AML-193 (cell line): ENCODE results near the gene MORN1.
"Not testable (repeated sequence)": the region's sequence is repeated elsewhere in the genome, so short reads cannot be mapped to it uniquely, and the experiment has no call there.

ENCODE experiments used
- DNase-seq, 2 experiments: peaks; one replicate each; lab custom pipeline; 2025; lab: John Stamatoyannopoulos, UW

MORN1 gene

DNA sequence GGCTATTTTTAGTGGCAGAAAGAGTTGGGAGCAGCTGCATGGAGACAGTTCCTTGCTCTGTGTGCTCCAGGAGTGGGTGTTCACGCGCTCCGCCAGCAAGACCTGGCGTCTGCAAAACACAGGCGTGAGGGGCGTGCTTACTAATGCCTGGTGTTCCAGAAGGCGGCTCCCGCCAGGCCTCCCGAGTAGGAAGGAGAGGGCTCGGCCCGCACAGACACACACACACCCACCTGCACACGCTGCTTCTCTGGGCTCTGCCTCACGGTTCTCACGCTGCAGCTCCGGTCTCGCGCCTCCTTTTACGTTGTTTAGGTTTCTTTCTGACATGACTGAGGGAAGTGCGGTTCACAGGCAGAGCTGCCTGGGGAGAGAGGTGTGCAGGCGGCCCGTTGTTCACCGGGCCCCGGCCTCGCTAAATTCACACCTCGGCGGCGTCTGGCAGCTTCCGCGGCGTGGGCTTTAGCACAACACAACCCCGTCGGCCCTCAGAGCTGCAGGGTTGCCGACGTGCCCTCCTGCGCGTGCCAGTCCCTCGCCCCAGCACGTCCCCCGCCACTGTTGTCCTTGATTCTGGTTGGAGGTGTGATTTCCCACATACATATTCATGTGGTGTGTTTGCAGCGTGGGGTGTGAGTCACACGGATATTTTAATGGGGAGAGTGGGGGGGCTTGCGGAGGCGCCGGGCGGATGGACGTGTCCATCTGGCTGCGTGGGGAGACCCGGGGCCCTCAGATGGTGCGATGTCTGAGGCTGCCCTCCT, 86.3 kb downstream of the MORN1 start:
- DNase-seq: no peak

DNA sequence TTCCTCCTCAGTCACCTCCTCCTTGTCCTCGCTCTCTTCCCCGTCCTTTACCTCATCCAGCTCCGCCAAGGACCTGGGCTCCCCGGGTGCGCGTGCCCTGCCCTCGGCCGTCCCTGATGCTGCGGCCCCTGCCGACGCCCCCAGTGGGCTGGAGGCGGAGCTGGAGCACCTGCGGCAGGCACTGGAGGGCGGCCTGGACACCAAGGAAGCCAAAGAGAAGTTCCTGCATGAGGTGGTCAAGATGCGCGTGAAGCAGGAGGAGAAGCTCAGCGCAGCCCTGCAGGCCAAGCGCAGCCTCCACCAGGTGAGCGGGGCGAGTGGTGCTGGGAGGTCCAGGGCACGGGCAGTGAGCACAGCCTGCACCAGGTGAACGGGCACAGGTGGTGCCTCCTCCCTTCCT, 87.1 kb downstream of the MORN1 start:
- no peak for DNase-seq

DNA sequence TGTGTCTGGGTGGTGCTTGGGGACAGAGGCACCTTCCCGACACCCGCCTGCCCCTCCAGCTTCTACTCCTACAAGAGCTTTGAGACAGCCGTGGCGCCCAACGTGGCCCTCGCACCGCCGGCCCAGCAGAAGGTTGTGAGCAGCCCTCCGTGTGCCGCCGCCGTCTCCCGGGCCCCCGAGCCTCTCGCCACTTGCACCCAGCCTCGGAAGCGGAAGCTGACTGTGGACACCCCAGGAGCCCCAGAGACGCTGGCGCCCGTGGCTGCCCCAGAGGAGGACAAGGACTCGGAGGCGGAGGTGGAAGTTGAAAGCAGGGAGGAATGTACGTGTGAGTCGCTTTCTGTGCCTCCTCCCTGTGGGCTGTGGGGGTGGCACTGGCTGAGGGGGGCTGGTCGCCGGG, 87.6 kb downstream of the MORN1 start:
- no peak for DNase-seq

DNA sequence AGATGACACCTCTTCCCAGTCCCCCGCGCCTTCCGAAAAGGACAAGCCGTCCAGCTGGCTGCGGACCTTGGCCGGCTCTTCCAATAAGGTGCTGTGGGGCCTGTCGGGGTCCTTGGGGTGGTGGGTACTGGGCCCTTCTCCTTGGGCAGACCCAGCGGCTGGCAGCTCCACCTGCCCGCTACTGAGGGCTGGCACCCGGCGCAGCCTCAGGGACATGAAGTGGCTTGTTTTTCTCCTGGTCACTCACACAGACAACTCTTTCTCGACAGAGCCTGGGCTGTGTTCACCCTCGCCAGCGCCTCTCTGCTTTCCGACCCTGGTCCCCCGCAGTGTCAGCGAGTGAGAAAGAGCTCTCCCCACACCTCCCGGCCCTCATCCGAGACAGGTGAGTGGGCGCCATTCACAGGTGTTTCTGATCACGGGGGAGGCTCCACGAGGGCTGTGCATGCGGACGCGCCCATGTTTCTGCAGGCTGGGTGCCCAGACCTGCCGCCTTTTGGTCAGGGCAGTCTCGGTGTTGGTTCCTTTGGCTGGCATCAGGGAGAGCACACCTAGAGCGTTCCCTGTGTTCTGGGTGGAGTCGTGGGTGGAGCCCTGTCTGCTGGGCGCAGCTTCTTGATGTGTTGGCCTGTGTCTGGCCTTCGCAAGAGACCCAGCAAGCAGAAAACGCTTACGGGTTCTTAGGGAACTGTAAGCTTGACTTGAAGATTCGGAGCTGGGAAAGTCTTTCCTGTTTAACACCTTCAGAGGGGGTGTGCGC, 88.2 kb downstream of the MORN1 start:
- no peak for DNase-seq

DNA sequence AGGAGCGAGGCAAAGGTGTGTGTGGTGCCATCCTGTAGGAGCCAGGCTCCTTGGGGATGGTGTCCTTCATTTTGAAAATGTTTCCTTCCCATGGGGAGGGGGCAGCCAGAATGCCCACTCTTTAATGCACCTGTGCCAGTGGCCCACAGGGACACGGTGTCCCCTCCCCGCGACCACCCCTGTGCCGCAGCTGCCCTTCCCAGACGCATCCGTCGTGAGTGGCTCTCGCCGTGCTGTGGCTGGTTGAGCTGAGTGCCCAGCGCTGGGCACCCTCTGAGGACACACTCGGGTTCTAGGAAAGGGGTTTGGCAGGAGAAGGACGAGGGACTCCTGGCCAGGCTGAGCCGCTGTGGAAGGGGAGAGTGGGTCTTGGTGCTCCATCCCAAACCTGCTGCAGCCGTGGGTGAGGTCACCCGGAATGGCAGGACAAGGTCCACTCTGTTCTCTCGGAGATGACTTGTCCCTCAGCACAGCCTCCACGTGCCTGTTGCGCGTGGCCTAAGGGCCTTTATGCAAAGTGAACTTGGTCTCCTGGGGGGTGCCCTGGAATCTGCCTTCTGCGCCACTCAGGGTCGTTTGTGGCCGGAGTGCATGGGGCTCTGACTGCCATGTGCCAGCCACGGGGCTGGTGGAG, 88.9 kb downstream of the MORN1 start:
- DNase-seq: no peak

DNA sequence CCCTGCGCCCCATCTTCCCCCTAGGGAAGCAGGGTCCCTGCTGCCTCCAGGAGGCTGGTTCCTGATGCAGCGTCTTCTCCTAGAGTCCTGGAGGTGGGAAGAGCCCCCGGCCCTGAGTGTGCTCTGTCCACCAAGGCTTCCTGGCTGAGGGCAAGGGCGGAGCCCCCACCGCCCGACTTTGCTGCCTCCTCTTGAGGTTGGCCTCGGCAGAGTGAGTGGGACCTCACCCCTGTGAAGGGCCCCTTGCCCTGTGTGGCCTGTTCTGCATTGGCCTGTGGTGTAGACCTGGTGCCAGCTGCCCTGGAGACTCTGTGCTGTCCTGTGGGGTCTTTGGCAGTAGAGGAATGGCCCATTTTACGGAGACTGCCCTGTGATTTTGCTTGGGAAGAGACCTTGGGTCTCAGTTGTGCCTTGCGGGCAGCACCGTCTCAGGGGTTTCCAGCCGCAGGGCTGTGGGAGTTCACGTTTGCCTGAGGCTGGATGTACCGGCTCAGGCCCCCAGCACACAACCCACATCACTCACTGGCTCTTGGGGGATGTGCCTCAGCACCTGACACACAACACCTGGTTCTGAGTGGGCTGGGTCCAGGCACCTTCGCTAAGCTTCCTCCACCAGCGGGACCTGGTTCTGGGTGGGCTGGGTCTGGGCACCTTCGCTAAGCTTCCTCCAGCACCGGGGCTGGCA, 89.6 kb downstream of the MORN1 start:
- no peak for DNase-seq

DNA sequence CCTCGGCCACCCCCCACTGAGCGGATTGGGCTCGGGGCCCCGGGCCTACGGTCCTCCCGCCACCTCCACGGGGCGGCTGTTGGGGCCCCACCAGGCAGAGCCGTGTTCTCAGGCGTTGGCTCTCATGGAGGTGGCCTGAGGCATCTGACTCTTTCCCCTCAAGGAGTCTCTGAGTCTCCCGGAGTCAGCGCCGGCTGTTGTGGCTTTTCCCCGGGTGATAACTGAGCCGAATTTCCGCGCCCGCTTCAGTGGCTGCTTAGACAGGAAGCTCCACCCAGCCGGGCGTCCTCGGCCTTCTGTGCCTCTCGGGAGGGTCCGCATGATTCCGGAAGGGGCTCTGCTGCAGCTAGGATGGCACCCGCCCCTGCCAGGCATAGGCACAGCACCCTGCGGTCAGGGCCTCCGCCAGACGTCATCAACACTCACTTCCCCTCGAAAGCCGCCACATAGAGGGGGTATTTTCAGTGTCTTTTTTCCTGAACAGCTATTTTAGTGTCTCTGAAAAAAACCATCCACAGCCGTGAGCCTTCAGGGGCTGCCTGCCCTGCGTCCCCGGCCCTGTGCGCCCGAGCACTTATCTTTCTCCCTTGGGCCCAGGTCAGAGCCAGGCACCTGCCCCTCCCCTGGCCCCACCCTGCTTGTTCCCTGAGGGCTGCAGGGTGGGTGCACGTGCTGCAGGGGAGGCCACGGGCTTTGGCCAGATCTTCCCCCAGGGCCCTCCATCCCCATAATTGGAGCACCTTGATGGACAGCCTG, 90.3 kb downstream of the MORN1 start:
- DNase-seq: peak; percentile 81 to 86

DNA sequence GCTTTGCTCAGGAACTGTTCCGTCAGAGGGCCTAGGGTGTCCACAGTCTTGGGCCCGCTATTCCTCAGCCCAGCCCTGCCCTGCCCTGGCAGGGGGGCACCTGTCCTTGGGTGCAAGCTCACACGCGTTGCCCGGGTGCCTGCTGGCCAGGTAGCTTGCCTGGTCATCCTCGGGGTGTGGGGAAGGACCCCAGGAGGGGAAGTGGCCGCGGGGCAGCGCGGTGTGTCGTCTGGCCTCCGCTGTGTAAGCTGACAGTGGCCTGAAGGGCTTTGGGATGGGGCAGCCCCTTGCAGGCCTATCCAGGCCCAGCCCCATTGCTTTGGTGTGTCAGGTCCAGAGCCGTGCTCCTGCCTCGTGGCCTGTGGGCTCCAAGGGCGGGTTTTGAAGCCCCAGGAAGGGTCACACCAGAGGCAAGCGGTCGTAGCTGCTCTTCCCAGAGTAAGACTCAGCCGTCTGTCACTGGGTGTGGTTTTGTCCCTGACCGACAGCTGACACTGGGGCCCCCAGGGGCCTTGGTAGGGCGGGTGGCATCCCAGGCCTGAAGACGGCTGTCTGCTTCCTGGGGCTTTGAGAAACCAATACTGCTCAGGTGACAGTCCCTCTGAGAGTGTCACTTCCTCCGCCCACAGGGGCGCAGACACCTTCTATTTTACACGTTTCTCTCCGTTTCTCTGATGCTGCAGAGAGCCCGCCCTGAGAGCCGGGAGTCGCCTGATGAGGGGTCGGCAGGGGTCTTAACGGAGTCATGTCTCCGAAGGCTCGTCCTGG, 91.2 kb downstream of the MORN1 start:
- DNase-seq: peak; percentile 18 to 24

DNA sequence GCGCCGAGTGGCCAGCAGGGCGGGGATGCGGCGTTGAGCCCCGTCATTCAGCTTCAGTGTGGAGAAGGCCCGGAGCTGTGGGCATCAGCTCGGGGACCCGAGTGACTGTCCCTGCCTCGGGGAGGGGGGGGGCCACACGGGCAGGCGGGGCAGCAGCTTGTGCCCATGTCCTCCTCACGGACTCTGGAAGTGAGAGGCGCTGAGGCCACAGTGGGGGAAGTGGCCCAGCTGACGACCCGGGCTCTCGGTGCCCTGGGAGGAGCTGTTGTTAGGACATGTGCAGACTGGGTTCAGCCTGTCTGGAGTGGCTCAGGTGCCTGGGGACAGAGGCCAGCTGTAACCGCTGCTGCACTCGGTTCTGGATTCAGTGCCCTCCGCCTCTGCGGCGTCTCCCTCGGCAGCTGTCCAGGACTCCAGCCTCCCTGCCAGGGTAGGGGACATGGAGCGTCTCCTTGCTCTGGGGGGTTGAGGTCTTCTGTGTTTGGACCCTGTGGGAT, 92.2 kb downstream of the MORN1 start:
- no peak for DNase-seq

DNA sequence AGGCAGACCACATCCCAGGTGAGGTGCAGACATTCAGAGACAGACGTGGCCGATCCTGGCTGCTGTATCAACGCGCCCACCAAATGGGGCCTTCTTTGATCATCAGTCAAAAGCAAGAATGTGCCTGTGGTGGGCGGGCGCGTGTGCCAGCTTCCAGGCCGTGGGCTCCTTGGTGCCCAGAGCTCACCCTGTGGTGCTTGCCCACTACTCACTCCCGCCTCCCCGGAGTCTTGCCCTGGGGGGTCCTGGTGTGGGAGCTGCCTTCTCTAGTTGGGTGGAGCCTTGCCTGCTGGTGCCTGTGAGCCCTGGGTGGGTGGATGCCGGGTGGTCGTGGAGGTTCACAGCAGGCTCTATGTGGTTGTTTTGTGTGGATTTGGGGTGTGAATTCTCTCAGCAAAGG, 92.7 kb downstream of the MORN1 start:
- no peak for DNase-seq

DNA sequence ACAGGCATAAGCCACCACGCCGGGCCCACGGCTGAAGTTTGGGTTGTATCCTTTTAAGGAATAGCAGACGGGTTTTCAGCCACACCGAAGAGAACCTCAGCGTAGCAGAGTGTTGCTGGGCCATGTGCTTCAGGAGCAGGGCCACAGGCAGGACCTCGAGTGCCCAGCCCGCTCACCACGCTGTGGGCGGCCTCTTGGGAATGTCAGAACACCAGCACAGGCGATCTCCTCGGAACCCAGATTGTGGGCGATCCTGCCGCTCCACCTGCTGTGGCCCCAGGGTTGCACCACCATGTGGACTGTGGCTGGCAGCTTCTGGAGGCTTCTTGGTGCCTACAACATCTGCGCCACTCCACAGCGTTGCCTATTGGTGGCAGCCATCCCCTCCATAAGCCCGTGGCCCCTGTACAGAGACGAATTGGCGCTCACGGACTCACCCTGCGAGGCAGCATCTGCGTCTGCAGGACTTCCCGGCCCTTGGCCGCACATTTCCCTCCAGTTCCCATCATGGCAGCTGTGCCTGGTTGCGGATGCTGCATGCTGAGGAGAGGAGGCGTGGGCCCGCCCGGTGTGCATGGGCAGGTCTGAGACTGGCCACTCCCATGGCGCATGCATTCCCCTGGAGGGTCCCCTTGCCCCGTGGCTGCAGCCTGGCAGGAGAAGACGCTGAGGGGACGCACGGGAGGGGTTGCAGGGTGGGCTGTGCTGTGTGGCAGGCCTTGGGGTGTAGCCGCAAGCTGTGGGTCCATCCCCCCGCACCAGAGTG, 93.9 kb downstream of the MORN1 start:
- no peak for DNase-seq

DNA sequence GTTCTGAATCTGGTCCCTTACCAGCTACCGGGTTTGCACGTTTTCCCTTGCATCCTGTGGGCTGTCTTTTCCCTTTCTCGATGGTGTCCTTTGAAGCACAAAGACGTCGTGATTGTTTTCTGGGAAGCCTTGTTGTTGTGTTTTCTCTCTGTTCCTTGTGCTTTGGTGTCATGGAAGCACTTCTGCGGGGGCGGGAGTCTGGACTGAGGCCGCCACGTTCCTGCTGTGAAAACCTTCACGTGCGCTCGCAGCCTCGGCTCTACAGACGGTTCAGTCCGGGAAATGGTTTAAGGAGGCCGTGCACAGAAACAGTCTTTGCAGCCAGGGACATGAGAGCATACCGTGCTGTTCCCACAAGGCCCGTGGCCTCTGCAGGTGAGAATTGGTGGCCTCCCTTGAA, 94.7 kb downstream of the MORN1 start:
- no peak for DNase-seq

DNA sequence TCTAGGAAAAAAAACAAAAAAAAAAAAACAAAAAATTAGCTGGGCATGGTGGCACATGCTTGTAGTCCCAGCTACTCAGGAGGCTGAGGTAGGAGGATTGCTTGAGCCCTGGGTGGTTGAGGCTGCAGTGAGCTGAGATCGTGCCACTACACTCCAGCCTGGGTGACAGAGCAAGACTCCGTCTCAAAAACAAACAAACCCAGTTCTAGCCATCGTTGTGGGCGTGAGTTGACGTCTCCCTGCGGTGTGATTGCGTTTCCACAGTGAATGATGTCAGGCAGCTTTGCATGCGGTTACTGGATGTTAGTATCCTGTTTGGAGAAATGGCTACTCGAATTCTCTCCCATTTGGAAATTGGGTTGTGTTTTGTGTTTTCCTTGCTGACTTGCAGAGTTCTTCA, 95.1 kb downstream of the MORN1 start:
- DNase-seq: not testable (repeated sequence)

DNA sequence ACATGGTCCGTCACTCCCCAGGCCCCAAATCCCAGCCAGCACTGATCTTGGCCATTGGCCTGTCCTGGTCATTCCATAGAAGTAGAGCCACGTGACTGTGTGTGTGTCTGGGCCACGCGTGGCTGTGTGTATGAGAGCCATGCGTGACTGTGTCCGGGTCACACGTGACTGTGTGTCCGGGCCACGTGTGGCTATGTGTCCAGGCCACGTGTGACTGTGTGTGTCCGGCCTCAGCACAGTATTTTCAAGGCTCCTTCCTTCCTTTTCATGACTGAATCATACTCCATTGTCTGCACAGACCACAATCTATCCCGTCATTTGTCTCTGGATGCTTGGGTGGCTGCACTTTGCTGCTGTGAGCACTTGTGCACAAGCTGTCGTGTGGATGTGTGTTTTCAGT, 95.8 kb downstream of the MORN1 start:
- DNase-seq: no peak

DNA sequence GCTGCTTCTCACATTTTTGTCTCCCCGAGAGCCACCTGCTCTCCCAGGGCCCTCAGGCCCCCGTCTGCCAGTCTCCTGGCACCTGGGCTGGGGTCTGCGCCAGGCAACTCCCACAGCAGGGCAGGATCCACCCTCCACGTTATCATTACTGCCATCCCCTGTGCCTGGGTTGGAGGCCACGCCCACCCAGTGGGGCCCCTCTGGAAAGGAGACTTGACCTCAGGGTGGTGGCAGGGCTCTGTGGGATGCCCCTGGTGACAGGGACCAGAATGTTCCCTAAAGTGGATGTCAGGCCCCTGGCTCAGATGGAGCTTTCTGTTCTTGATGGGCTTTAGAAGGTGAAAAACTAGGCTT, 96.7 kb downstream of the MORN1 start:
- no peak for DNase-seq

DNA sequence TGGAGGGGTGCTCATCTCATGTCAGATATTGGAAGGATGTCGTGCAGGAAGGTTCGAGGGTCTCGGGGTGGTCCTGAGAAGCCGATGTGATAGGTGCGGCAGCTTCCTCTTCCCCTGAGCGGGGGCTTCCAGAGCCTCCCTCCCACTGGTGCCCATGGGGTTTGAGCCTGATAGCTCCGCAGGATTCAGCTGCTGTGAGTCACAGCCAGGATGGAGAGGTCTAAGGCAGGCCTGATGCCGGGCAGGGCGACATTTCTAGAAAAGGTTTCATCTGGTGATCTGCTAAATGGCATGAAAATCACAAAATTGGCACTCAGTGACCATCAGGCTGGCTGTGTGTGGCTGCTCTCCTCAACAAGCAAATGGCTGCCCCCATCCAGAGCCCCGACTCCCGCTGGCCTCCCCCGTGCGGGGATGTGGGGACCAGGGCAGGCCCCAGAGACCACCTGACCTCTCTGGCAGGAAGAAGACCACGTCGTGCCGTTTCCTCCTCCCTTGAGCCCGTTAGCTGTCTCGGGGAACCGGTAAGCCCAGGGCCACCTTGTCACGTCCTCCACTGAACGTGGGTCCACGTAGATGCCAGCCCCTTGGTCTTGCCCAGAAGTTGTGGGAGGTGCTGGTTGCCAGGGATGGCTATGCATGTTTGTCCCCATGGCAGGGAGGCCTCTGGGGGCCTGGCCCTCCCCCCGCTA, 97.2 kb downstream of the MORN1 start:
- DNase-seq: no peak

DNA sequence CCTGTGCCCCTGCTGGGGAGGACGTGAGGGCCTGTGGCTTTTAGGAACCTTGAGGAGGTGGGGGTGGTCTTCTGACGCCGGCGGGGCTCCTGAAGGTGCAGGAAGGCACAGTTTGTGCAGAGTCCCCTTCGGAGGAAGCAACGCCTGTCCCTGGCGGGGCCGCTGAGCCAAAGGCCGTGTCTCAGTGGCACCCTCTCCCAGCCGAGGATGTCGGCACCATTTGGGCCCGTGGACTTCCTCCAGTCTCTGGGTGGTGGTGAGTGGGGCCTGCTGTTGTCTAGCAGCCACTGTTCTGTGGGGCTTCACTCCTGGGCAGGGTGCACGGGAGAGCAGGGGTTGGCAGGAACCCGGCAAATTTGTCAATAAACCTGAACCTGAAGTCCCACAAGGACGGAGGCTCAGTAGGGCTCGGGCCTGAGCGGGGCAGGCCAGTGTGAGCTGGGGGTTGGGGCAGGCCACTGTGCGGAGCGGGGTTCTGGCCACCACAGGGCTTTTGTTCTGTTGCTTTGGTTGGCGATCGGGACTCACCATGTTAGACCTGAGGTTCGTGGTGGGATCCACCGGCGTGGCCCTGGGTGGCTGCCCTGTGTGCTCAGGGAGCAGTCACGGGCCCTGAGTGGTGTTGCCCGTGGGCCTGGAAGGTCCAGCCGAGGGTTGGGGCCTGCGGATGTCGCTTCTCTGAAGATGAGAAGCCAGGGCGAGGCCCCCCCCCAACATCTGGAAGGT, 98.5 kb downstream of the MORN1 start:
- no peak for DNase-seq

DNA sequence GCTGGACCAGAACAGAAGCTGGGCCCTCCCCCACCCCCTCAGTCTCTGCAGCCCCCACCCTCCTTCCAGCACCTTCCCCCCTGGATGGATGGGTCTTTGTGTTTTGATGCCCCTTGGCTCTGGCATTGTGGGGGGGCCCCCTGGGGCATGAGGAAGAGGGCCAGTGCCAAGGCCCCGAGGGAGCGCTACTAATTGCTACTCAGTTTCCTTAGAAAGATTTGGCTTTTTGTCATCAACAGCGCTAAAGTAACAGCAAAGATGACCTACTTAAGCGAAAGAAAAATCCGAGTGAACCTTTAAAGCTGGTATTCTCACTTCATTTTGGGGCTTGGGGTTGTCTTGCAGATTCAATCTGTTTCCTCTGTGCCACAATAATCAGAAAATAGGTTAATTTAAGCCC, 99.8 kb downstream of the MORN1 start:
- no peak for DNase-seq
